NCI-H748 (cell line): Measurements from ENCODE around the gene ATP8A1.
A peak's percentile ranks its signal among the peaks of the same experiment; 100 is the strongest.
"Not testable (repeated sequence)": the region's sequence is repeated elsewhere in the genome, so short reads cannot be mapped to it uniquely, and the experiment has no call there.

Experiments used
- DNase-seq: peaks from one replicate; lab custom pipeline; 2025; ENCODE audit not compliant: unreplicated experiment; lab: John Stamatoyannopoulos, UW

ATP8A1 gene

DNA sequence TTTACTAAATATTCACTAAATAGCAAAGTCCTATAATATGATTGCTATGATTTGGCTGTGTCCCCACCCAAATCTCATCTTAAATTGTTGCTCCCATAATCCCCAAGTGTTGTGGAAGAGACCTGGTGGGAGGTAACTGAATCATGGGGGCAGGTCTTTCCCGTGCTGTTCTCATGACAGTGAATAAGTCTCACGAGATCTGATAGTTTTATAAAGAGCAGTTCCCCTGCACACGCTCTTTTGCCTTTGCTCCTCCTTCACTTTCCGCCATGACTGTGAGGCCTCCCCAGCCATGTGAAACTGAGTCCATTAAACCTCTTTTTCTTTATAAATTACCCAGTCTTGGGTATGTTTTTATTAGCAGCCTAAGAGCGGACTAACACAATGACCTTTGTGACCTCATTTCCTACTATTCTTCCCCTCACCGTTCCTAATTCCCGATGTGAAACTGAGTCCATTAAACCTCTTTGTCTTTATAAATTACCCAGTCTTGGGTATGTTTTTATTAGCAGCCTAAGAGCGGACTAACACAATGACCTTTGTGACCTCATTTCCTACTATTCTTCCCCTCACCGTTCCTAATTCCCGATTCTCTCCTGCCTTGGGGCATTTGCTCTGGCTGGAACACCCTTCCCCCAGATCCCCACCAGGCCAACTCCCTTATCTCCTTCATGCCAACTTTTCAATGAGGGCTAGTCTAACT, 4.2 kb downstream of the ATP8A1 start:
- DNase-seq, result not testable (repeated sequence)

DNA sequence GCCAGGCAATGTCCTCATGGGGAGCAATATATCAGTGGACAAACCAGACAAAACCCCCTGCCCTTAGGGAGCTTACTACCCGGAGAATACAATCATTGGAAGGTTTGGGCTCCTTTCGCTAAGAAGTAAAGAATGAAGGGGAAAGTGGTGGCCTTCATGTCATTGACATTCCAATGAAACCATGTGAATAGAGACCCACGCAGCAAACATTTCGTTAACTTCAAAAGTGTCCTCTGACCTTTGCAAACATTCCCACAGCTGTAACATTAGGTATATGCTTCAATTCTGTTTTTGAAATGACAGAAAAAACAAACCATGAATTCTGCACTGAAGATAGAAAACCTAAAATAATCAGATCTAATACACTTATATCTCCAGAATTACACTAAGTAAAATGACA, 7.0 kb downstream of the ATP8A1 start:
- no peak for DNase-seq

DNA sequence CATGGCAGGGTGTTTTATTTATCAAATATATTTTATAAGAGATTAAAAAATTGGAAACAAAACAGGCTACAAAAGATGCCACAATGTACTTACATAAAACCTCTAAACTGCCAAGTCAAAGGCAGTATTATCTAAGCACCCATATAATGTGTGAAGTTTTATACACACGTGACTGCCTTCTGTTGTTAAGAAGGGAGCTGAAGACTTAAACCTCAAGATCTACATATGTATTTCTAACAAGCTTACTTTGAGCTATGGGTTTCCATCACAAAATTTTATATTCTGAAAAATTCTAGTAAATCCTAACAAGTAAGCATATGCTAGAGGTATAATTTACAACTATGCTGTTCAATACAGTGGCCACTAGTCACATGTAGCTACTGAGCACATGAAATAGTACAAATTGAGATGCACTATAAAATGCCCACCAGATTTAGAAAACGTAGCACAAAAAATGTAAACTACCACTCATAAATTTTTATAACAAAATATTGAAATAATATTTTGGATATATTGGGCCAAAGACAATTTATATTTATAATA, 9.8 kb downstream of the ATP8A1 start:
- DNase-seq, result no peak

DNA sequence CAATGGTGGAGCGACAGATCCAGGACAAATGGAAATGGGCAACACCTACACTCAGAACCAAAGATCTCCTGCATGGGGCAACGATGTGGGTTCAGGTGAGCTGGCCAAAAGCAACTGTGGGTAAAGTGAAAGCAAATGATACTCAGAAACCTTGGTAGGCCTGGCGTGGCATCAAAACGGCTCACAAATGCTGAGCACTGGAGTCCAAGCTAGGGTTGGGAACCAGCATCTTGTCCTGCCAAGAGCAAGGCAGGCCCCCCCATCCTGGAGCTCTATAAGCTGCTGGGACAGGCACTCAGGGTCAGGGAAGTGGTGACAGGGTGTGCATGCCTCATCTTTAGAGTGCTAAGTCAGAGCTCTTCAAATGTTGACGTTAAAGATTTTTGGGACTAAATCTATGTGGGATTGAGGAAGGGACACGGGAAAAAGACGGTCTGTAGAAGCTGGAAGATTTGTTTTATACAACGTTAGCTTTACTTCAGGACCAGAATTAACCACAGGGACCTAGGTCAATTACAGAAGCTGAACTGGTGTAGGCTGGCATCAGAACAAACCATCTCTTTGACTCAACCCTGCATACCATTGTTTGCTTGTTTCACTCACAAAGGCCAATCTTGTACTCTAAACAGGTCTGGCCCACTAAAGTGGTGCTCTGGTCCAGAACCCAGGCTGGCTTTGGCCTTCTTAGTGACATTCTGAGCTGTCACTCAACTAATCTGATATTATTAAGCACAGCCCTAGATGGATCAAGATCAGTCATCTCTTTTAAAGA, 10.7 kb downstream of the ATP8A1 start:
- no peak for DNase-seq

DNA sequence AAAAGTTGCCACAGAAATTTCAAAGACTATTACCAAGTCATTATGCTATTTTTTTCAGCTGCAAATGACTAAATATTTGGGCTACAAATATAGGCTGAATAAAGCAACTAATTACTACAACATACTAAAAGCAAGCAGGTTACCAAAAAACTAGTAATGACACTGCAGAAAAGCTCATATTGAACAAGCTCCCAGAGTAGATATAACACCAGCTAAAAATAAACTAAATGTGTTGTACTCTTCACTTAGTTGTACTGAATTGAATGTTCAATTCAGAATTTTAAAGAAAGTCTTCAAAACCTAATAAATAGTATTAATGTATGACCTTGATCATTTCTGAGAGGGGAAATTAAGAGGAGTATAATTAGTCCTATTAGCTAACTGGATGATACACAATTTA, 12.0 kb downstream of the ATP8A1 start:
- DNase-seq, result no peak

DNA sequence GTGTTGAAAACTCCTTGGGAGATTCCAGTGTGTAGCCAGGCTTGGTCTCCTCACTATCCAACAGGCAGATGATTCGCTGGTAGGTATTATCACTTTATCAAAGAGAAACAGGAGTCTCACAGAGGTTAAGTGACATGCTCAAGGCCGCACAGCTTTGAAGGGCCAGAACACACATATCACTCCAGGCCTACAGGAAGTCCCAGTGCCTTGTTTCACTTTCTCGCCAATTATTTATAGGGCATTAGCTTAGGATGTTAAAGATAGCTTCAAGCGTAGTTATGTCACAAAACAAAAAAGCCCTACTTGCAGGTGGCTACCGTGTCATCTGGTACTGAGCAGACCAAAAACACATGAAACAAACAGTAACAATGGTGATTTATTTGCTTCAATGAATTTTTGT, 13.2 kb downstream of the ATP8A1 start:
- DNase-seq, result no peak

DNA sequence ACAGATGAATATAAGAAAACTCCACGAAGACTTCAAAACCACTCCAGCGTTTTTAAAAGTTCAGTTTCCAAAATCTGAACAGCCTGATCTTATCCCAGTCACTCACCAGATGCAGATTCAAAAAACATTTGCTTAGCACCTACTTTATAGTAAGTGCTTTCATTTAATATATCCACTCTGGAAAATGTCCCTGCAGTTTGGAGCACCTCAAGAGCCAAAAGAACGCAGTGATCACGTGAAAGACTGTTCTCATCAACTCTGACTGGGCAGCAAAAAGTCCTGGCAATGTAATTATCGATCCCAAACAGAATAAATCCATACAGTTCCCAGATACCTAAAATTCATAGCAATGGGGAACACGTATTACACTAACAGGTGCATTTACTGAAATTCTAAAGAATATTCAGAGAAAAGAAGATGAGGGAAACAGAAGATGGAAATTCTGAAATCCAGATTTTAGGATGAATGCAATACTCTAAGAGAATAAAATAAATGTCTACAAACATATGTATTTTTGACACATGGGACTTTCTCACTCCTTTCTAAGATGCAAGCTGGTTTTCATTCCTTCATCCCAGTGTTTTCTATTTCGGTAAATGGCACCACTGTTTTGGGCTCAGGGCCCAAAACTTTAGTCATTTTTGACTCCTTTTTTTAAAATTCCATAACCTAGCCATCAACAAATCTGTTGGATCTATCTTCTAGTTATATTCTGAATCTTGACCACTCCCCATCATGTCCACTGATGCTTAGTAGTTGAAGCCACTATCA, 13.9 kb downstream of the ATP8A1 start:
- no peak for DNase-seq

DNA sequence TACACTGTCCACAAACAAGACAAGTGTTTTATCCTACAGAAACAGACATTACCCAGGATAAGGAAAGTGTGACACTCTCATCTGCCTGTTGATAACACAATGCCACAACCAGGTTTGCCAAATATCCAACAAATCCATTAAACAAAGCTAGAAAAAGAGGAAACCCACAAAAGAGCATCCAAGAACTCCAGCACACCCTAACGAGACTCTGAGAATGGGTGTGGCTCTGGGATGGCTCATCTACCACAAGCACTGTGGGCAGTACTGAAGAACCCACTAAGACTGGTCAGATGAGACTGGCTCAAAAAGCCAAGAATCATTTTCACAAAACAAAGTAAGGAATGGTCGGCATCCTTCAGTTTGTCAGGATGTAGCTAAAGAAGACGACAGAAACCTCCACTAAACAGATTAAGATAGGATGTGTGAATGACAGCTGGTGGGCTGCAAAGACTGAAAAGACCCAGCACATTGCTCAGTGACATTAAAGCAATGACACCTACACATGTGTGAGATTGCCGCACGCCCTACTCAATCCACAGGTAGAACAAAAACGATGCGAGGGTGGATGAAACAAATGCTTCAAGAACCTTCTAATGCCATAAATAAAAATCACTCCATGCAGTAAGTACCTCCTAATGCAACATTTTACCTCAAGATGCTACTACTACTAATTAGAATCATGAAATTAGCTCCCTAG, 14.7 kb downstream of the ATP8A1 start:
- no peak for DNase-seq

DNA sequence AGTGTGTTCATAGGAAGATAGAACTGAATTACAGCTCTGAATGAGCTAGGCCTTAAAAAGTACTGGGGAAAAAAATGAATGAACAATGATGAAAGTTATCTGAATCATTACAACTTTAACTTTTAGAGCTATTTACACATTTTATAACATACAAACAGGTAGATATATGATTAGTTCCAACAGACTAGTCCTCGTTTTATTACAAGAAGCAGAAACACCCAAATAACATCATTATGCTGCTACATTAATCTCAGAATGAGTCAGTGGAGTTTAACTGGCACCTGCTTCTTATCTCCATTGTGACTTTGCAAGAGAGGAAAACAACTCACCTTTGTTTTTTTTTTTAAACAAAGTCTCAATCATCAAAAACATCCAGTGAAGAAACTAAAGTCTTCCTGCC, 15.2 kb downstream of the ATP8A1 start:
- DNase-seq, result no peak

DNA sequence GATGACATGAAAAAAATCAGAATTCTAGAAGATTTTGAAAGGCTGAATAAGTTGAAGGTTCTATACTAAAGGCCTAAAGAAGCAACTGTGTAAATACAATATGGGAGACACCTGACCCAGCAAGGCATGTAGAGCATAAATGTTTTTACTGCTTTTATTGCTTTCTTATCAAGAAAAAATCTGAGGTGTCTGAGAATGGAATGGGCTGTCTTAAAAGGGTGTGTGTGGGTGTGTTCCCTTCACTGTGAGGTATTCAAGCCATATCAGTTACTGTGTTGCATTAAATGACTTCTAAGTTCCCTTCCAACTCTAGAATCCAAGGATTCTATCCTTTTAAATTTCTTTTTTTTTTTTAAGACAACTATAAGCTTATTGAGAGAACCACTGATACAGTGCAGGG, 15.7 kb downstream of the ATP8A1 start:
- DNase-seq, result no peak

DNA sequence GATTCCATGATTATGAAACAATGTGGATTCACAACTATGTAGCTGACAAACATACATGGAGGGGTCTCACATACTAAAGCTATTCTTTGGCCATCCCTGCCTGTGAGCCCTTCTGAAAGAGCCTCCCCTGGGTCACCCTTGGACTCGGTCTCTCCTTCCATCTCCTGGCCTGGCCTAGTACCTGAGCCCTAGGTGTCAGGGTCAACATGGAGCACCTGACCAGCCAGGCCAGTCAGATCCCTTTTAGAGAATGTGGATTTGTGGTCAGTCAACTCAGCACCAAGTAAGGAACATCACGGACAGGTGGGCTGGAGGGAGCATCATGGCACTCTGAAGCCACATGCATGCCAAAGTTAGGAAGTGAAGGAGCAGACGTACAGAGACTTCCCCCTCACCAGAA, 16.3 kb downstream of the ATP8A1 start:
- no peak for DNase-seq

DNA sequence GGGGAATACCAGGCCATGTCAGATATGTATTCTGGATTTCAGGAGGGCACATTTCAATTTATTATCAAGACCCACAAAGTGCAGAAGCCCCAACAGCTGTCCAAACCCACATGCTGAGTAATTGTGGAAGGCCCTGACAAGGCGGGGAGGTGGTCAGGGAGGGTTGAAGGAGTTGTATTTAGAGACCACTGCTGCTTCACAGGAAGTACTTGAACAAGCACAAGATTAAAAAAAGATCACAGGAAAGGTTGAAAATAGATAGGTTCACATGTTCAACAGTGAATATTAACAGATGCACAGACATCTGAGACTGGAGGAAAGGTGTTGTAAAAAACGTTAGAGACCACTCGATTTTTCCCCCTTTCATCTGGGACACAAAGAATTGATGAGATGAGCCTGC, 17.9 kb downstream of the ATP8A1 start:
- DNase-seq, result no peak

DNA sequence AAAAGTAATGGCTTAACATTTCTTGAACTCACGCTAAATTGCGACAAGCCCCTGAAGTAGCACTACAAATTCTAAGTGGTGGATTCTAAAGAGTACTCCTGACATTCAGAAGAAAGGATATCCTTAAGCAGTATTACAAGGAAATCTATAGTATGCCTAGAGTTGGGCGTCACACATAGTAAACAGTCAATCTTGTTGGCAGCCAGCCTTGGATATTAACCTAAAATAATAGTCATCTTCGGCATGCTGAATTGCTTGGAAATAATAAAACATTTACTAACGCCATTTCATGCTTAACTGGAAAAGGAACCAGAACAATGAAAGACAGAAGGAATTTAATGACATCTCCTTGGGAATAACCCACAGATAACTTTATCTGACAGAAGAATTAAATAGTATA, 18.6 kb downstream of the ATP8A1 start:
- no peak for DNase-seq

DNA sequence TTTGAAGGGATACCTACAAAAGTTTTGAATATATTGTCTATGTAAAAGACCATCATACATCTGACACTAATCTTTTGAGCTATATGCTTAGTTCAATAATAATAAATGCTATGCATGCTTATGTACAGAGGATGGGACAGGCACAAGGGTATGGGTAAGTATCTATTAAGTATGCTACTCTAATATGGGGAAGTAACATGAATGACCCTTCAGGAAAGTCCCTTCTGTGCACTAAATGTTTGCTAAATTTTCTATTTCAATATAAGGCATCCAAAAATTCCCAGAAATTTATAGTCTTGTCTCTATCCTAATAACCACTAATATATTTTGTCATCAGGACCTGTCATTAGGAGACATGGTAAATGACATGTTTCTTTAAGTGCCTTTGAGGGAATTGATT, 19.0 kb downstream of the ATP8A1 start:
- DNase-seq, result no peak

DNA sequence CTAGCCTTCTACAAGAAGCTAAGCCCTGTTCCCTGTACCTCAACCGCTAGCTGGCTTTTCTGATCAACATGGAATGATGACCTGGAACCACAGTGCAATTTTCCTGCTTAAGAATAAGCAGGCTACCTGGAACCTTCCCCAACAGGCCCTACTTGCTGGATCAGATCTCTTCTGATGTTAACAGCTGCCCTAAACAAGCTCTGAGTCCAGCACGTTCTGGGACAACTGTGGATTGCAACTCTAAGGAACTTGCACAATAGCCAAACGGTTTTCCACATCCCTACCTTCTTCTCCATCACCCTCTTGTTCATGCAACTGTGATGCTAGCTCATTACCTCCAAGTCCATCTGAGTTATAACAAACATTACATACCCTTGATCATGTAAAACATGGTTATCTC, 19.8 kb downstream of the ATP8A1 start:
- DNase-seq, result no peak

DNA sequence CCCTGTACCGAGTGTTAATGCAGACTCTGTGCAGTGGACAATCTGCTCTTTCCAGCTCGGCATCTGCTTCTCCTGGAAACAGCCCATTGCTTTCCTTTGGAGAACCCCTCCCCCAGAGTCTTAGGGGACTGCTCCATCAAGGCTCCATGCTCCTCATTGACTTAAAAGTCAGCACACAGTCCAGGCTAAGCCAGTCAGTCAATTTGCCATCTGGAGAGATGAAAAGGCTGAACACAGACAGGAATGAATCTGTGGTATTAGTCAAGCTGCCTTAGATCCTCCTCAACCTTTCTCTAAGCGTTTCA, 20.3 kb downstream of the ATP8A1 start:
- no peak for DNase-seq

DNA sequence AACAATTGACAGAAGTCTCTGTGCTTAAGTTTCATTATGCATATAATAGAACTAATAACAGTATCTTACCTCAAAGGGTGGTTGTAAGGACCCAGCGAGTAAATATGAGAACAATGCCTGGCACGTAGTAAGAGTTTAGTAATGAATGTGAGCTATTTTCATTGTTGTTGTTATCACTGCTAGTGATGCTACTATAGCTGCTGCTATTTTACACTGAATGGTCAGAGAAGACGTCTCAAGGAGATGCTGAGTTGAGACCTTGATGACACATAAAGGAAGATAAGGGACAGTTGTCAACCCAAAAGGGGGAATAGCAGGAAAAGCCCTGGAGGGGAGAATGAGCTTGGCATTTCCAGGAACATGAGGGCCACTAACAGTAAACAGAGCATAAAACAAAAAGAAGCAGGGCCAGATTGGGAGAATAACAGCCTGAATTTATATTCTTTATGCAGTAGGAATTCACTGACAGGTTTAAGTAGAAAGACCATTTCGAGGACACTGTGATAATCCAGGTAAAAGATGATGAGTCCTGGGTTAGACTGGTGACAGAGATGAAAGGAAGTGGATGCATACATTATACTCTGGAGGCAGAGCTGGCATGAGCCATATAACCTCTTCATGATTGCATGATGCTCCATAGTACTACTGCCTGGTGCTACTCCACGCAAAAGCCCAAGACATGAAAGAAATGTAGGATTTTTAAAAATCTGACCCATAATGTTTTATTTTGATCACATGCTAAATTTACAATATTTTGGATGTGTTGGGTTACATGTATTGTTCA, 23.1 kb downstream of the ATP8A1 start:
- no peak for DNase-seq

DNA sequence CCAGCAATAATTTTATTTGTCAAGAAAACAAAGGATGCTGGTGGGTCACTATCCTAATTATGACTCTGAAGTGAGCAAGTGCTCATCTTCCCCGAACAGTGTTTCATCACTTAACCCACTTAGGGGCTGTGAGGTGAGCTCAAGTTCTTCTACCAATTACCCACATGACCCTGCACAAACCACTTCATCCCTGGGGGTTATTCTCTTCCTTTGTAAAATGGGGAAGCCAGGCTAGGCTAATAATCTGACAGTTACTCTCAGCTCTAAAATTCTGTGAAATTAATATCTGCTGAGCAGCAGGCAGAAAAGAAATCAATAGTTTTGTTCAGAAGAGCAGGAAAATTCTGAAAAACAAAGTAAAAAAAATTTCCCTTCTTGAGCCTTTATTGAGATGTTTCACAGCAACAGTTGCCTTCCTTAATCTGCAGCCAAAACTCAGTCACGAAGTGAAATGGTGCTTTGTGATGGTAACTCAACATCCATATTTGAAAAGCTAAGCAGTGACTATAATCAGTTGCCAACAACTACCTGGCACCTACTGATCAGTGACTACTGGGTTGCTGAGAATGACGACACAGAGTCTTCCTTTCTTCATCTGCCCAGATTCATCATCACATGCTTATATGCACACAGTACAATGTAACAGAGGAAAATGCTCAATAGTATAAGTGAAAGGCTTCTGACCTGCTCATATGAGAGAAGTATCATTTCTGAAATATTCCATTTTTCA, 24.1 kb downstream of the ATP8A1 start:
- DNase-seq, result no peak

DNA sequence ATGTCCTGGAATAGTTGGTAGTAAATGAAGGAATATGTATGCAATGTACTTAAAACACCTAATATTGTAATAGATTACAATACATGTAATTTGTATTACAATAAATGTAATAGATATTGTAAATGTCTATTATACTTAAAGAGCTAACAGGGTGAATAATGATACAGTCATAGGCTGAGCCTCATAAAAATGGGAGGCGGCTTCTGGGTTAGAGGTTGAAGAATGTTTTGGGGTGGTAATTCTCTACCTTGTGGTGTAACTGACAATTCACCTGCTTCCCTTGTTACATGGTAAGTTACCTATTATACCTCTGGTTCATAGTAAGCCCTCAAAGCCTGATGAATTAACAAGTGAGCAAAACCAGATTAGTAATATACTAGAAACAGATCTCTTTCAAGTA, 26.0 kb downstream of the ATP8A1 start:
- no peak for DNase-seq

DNA sequence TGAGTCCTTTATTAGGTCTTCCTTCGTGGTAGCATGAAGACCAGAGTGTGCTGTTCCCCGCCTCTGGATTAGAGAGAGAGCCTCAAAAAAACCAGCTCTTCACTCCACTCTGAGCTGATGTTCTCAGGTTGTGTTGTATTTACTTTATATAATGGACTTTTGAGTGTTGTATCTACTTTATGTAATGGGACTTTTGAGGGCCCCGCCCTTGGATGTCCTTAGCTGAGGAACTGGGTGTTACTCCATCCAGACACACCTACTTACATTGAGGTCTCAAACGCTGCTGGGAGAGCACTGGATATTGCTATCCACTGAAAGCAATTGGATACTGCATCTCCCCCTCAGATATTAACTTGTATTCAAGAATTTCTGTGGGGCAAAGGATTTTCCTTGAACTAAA, 28.2 kb downstream of the ATP8A1 start:
- peak; percentile 1 for DNase-seq
